Astrocyte (in vitro differentiated cells and primary cell): ENCODE data around the gene ARL17B. TPM values are rescaled to one million over a fixed set of nuclear protein-coding genes. Genes with fewer than 3 reads are reported as not detected.

ENCODE experiments used
- total RNA-seq: library from RNA; stranded (reverse); gene quantifications from 2 replicates; pipeline ENCODE4 v1.2.1, GENCODE V29; 2021

ARL17B gene
- total RNA-seq, 1 donor from 2014 or later, result 12.2 TPM

Other genes with a start within 250 kb of the ARL17B start
- gene KANSL1, start 168.3 kb downstream of the ARL17B start, total RNA-seq, result 97.1 and 99.8 TPM in 2 replicates
- gene LRRC37A, start 66.6 kb downstream of the ARL17B start, total RNA-seq, result 2.2 and 4.2 TPM in 2 replicates
- 10.7 and 12.3 TPM in 2 replicates for gene LRRC37A2, start 150.7 kb upstream of the ARL17B start, total RNA-seq
- 11.0 and 11.6 TPM in 2 replicates for gene ARL17A, start 217.9 kb upstream of the ARL17B start, total RNA-seq
- gene NSF, start 228.9 kb upstream of the ARL17B start, total RNA-seq, result 83.4 and 86.2 TPM in 2 replicates